HG03039 (cell line): ENCODE results near the gene POU2F3.

Source experiments
- ATAC-seq: cut with Tn5 transposase; IDR thresholded peaks from one replicate; pipeline ENCODE4 v1.9.1; 2021; ENCODE audit warnings: mild to moderate bottlenecking, moderate library complexity; ENCODE audit not compliant: unreplicated experiment

The POU2F3 gene

GRCh38 chr11:120279502-120279901, 39.6 kb downstream of the POU2F3 start:
- ATAC-seq = no peak

- ATAC-seq = no peak
These were observed 40.7 kb downstream of the POU2F3 start for GRCh38 chr11:120280600-120281051.

GRCh38 chr11:120281143-120281795, 41.3 kb downstream of the POU2F3 start:
- ATAC-seq = no peak

GRCh38 chr11:120283124-120283523, 43.2 kb downstream of the POU2F3 start:
- ATAC-seq = no peak

- ATAC-seq = no peak
These were observed 44.3 kb downstream of the POU2F3 start for GRCh38 chr11:120284272-120284671.

GRCh38 chr11:120285256-120285655, 45.3 kb downstream of the POU2F3 start:
- no peak for ATAC-seq

- ATAC-seq = no peak
These were observed 48.1 kb downstream of the POU2F3 start for GRCh38 chr11:120288021-120288420.

GRCh38 chr11:120289426-120289825, 49.5 kb downstream of the POU2F3 start:
- no peak for ATAC-seq

GRCh38 chr11:120290956-120291355, 51.0 kb downstream of the POU2F3 start:
- ATAC-seq = no peak

GRCh38 chr11:120293038-120293800, 53.3 kb downstream of the POU2F3 start:
- no peak for ATAC-seq

- ATAC-seq = no peak
These were observed 54.2 kb downstream of the POU2F3 start for GRCh38 chr11:120294096-120294495.

GRCh38 chr11:120295099-120295498, 55.2 kb downstream of the POU2F3 start:
- ATAC-seq = no peak

- no peak for ATAC-seq
These were observed 56.6 kb downstream of the POU2F3 start for GRCh38 chr11:120296554-120296953.

GRCh38 chr11:120298461-120298860, 58.5 kb downstream of the POU2F3 start:
- no peak for ATAC-seq

- ATAC-seq = no peak
These were observed 62.3 kb downstream of the POU2F3 start for GRCh38 chr11:120302001-120302805.

GRCh38 chr11:120303004-120303637, 63.2 kb downstream of the POU2F3 start:
- ATAC-seq = no peak

- no peak for ATAC-seq
These were observed 64.6 kb downstream of the POU2F3 start for GRCh38 chr11:120304526-120304925.

GRCh38 chr11:120305286-120305685, 65.3 kb downstream of the POU2F3 start:
- no peak for ATAC-seq

GRCh38 chr11:120306519-120307242, 66.7 kb downstream of the POU2F3 start:
- no peak for ATAC-seq

- ATAC-seq = no peak
These were observed 67.5 kb downstream of the POU2F3 start for GRCh38 chr11:120307476-120307875.
